Ishikawa (cell line): ENCODE measurements around the gene RASSF4.
A peak's percentile ranks its signal among the peaks of the same experiment; 100 is the strongest.

Experiments used
- CEBPB ChIP-seq: IDR thresholded peaks from 2 replicates; pipeline ENCODE4 v1.6.1; 2012
- EGR1 ChIP-seq: IDR thresholded peaks from 2 replicates; pipeline ENCODE4 v1.6.1; 2012
- EP300 ChIP-seq: IDR thresholded peaks from 2 replicates; pipeline ENCODE4 v1.6.1; 2012; ENCODE audit warnings: borderline replicate concordance
- NFIC ChIP-seq: IDR thresholded peaks from 2 replicates; pipeline ENCODE4 v1.6.1; 2012
- RAD21 ChIP-seq: IDR thresholded peaks from 2 replicates; pipeline ENCODE4 v1.6.1; 2012; ENCODE audit warnings: low read depth
- TAF1 ChIP-seq: IDR thresholded peaks from 2 replicates; pipeline ENCODE4 v1.6.1; 2012; ENCODE audit warnings: low read depth, mild to moderate bottlenecking
- TCF12 ChIP-seq: IDR thresholded peaks from 2 replicates; pipeline ENCODE4 v1.6.1; 2012; ENCODE audit warnings: low read depth
- TEAD4 ChIP-seq: IDR thresholded peaks from 2 replicates; pipeline ENCODE4 v1.6.1; 2012
- YY1 ChIP-seq: IDR thresholded peaks from 2 replicates; pipeline ENCODE4 v1.6.1; 2012; ENCODE audit warnings: low read depth
- ZBTB7A ChIP-seq: IDR thresholded peaks from 2 replicates; pipeline ENCODE4 v1.6.1; 2012; ENCODE audit warnings: low read depth
- TF ChIP-seq, protein P1 (sequence below): IDR thresholded peaks from 2 replicates; pipeline ENCODE4 v1.6.1; 2012; ENCODE audit warnings: low read depth, mild to moderate bottlenecking
- TF ChIP-seq, protein P2 (sequence below): IDR thresholded peaks from 2 replicates; pipeline ENCODE4 v1.6.1; 2012

GRCh38 chr10:44990302-44990655 lies 30.7 kb downstream of the RASSF4 start:
- TF ChIP-seq TAF1 (no peak), YY1 (no peak), RAD21 (0 out of 2 replicates have a peak, but pooled peaks have one; percentile 16), EGR1 (no peak), EP300 (no peak), NFIC (no peak), ZBTB7A (no peak), TEAD4 (no peak), TCF12 (no peak), CEBPB (no peak)
- TF ChIP-seq, protein P1, sequence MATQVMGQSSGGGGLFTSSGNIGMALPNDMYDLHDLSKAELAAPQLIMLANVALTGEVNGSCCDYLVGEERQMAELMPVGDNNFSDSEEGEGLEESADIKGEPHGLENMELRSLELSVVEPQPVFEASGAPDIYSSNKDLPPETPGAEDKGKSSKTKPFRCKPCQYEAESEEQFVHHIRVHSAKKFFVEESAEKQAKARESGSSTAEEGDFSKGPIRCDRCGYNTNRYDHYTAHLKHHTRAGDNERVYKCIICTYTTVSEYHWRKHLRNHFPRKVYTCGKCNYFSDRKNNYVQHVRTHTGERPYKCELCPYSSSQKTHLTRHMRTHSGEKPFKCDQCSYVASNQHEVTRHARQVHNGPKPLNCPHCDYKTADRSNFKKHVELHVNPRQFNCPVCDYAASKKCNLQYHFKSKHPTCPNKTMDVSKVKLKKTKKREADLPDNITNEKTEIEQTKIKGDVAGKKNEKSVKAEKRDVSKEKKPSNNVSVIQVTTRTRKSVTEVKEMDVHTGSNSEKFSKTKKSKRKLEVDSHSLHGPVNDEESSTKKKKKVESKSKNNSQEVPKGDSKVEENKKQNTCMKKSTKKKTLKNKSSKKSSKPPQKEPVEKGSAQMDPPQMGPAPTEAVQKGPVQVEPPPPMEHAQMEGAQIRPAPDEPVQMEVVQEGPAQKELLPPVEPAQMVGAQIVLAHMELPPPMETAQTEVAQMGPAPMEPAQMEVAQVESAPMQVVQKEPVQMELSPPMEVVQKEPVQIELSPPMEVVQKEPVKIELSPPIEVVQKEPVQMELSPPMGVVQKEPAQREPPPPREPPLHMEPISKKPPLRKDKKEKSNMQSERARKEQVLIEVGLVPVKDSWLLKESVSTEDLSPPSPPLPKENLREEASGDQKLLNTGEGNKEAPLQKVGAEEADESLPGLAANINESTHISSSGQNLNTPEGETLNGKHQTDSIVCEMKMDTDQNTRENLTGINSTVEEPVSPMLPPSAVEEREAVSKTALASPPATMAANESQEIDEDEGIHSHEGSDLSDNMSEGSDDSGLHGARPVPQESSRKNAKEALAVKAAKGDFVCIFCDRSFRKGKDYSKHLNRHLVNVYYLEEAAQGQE = no peak
- TF ChIP-seq, protein P2, sequence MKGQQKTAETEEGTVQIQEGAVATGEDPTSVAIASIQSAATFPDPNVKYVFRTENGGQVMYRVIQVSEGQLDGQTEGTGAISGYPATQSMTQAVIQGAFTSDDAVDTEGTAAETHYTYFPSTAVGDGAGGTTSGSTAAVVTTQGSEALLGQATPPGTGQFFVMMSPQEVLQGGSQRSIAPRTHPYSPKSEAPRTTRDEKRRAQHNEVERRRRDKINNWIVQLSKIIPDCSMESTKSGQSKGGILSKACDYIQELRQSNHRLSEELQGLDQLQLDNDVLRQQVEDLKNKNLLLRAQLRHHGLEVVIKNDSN = no peak
